ENCODE measurements around the gene NFIB. TPM values are rescaled to one million over a fixed set of nuclear protein-coding genes. Genes with fewer than 3 reads are reported as not detected.

The NFIB gene
- total RNA-seq, 1 donor from 2014 or later, result 2.4 TPM

DNA sequence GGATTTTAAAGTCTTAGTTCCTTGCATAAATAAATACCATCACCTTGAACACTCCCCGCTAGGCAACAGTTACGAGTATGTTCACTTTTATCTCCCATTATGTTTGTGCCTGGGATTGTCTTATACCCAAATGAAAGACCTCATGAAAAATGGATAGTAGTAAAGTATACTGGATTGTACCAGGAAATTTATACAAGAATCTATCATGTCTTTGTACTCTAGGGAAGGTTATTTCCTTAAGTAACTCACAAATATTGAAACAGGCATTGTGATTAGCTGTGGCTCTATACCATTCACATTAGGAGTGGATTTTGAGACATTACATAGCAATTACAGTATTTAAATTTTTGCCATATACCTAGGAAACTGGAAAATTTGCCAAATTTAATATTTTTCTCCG, 24.0 kb downstream of the NFIB start:
- DNase-seq (ENCODE audit: low read depth), result no peak
- TF ChIP-seq, protein P1, sequence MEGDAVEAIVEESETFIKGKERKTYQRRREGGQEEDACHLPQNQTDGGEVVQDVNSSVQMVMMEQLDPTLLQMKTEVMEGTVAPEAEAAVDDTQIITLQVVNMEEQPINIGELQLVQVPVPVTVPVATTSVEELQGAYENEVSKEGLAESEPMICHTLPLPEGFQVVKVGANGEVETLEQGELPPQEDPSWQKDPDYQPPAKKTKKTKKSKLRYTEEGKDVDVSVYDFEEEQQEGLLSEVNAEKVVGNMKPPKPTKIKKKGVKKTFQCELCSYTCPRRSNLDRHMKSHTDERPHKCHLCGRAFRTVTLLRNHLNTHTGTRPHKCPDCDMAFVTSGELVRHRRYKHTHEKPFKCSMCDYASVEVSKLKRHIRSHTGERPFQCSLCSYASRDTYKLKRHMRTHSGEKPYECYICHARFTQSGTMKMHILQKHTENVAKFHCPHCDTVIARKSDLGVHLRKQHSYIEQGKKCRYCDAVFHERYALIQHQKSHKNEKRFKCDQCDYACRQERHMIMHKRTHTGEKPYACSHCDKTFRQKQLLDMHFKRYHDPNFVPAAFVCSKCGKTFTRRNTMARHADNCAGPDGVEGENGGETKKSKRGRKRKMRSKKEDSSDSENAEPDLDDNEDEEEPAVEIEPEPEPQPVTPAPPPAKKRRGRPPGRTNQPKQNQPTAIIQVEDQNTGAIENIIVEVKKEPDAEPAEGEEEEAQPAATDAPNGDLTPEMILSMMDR (conservative IDR thresholded peaks at IDR 0.05; ENCODE audit: low read depth, low read length), result no peak
- H3K4me3 ChIP-seq (ENCODE audit: low read depth, low read length), result no peak overlapping the region

DNA sequence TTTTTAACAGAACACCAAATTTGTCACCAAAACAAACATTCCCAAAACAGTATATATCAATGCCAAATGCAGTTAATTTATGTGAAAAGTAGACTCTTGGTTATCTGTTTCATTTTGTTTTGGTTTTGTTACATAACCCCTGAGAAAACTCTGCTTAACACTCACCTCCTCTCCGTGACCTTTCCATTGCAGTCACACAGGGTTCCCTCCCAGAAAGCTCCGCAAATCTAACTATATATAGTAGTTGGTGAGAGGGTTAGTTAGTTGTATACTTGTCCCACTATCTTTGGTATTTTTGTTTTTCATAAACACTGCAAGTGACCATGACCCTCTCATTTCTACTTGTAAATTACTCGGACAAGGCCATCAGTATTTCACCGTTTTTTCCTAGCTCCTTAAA, 25.5 kb downstream of the NFIB start:
- no peak overlapping the region for H3K4me3 ChIP-seq (ENCODE audit: low read depth, low read length)
- TF ChIP-seq, protein P1 (conservative IDR thresholded peaks at IDR 0.05; ENCODE audit: low read depth, low read length), result no peak
- DNase-seq (ENCODE audit: low read depth), result no peak

DNA sequence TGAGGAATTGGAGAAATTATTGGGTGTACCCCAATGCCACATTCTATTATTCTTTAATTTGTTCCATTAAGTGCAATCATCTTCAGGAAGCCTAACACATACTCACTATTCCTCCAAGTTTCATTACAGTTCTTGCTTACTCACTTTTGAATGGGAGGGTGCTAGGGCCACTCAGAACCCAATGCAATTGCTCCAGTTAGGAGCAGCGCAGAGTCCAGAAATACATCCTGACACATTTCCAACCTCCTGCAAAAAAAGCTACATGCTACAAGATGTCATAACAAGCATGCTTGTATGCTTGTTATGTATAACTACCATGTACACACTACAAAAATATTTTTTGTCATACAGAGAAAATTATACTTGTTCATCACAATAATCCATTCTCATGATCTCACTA, 27.8 kb downstream of the NFIB start:
- DNase-seq (ENCODE audit: low read depth), result no peak
- H3K4me3 ChIP-seq (ENCODE audit: low read depth, low read length), result no peak overlapping the region
- TF ChIP-seq, protein P1 (conservative IDR thresholded peaks at IDR 0.05; ENCODE audit: low read depth, low read length), result no peak

DNA sequence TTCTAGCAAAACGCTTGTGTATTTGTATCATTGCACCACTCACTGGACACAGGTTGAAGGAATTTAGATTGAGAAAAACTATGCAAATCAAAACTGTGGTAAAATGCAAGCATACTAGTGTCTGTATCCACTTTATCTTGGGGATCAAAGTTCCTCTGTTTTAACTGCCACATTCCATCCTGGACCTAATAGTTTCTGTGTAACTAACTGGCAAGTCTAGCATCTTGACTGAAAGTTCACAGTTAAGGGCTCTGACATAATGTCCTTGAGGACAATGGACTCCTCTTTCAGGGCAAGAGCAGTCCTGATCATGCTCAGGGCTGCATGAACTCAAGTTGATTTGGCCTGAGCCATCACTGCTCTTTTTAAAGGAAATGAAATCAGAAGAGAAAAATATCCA, 30.7 kb downstream of the NFIB start:
- TF ChIP-seq, protein P1 (conservative IDR thresholded peaks at IDR 0.05; ENCODE audit: low read depth, low read length), result no peak
- no peak for DNase-seq (ENCODE audit: low read depth)
- H3K4me3 ChIP-seq (ENCODE audit: low read depth, low read length), result no peak overlapping the region

DNA sequence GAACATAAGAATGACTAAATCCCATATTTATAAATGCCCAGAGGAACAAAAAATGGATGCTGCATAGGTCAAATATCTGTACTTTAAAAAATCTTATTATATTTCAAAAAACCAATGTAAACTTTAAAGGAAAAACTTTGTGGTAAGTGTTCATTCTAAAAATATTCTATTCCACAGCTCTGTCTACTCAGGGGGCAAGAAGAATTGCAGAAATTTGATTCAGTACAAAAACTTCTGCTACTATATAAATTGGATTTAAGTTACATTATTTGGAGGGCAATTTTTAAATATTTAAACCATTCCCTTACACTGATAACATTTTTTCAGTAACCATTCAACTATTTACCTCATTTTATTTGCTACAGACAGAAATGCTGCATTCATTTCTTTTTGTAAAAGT, 32.1 kb downstream of the NFIB start:
- DNase-seq (ENCODE audit: low read depth), result no peak
- TF ChIP-seq, protein P1 (conservative IDR thresholded peaks at IDR 0.05; ENCODE audit: low read depth, low read length), result no peak
- no peak overlapping the region for H3K4me3 ChIP-seq (ENCODE audit: low read depth, low read length)

DNA sequence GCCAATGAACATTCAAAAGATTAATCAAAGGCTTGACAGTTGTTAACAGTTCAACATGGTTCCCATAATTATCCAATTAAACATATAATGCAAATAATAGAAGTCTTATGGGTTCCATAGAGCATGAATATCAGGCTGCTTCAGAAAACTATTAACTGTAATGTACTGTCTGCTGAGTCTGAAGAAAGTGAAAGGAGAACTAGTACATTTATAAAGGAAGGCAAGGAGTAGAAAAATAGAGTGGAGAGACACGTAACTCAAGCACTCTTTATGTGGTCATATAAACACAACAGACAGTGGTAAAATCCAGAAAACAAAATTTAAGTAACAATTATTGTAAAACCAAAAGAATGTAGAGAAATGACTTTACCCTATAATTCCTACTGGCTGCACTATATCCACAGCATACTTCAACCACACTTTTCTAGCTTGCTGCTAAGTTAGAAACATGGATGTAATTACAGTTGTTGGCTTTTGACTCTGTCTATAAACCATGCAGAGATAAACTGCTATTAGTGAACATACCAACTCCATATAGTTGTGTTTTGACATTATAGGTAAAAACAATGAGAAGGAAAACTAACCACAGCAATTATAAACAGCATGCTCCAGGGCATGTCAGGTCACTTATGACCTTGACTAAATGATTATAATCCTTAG, 32.7 kb downstream of the NFIB start:
- H3K4me3 ChIP-seq (ENCODE audit: low read depth, low read length), result no peak overlapping the region
- no peak for DNase-seq (ENCODE audit: low read depth)
- TF ChIP-seq, protein P1 (conservative IDR thresholded peaks at IDR 0.05; ENCODE audit: low read depth, low read length), result no peak

DNA sequence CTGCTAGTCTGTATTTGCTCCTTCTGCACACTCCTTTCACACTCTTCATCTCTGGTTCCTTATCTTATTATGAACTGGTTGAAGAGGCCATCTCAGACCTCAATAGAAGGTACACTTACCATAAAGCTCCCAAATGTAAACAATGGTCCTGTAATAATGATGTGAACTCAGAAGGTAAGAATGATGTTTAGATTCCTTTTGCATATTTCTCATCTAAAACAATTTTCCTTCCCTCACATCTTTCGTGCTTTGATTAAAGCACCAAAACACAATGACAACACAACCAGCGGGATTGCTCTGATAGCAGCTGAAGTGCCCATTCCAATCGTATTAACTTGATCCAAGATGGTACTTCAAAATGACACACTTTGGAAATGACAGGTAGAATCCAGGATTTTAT, 34.3 kb downstream of the NFIB start:
- no peak overlapping the region for H3K4me3 ChIP-seq (ENCODE audit: low read depth, low read length)
- DNase-seq (ENCODE audit: low read depth), result no peak
- TF ChIP-seq, protein P1 (conservative IDR thresholded peaks at IDR 0.05; ENCODE audit: low read depth, low read length), result no peak
